ENCODE results near the gene TRANK1.

Gene TRANK1

DNA sequence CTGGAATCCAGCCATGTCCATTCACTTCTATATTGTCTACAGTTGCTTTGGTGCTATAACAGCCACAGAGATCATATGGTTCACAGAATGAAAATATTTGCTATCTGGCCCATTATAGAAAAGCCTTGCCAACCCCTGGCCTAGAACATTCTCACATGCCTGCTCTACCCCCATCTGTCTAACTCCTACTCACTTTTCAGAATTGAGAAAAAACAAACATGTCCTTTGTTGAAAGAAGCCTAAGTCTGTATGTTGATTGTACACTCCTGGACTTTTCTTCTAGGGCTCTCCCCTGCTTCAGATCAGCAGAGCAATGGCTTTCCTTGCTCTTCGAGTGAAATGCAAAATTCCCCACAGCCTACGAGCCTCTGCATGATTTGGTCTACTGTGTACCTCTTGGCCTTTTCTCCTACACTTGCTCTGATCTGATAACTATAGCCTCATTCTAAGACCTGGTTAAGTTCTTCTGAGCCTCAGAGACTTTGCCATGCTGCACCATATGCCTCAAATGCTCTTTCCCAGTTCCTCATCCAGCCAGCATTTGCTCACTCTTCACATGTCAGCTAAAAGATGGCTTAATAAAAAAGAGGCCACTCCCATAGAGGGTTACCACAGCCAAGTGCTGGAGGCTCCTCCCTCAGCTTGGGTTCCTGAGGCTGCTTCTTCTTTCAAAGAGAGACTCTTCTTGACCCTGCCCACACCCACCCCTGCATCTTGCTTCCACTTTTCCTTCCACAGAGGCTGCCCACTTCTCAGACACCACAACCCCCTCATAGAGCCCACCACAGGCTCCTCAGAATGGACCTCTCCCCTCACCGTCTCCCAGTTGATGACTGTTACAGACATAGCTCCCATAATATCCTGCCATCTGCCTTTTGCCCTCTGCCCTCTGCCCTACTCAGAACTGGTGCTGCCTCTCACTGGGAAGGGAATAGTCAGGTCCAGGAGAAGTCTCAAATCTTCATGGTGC is 157.6 kb downstream of the TRANK1 start:
- no peak for DNase-seq

- DNase-seq: no peak
These were observed 160.7 kb downstream of the TRANK1 start for GRCh38 chr3:36784138-36784635.

DNA sequence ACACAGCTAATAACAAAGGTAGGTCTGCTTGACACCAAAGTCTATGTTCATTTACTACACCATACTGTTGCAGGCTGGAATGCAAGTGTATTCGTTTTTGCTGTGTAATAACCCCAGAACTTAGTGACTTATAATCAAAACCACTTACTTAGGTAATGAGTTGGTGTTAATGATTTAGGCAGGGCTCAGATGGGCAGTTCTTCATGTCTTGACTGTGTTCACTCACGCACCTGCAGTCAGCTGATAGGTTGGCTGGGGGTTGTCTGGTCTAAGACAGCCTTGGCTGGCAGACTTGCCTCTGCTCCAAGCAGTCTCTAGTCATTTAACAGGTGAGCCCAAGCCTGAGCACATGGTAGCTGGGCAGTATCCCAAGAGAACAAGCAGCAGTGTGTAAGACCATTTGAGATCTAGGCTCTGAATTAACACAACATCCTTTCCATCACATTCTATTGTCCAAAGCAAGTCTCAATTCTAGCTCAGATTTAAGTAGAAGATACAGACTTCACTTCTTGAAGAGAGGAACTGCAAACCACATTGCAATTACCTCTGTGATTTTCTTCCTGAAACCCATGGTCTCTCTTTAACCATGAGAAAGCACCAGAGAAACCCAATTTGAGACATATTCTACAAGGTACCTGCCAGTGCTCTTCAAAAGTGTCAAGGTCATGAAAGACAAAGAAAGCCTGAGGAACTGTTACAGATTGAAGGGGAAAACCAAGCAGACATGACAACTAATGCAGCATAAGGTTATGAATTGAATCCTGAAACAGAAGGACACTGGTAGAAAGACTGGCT is 167.2 kb downstream of the TRANK1 start:
- DNase-seq: no peak
